ENCODE measurements around the gene MOAP1. TPM values are rescaled to one million over a fixed set of nuclear protein-coding genes. Genes with fewer than 3 reads are reported as not detected.
A peak's percentile ranks its signal among the peaks of the same experiment; 100 is the strongest.

MOAP1 gene
- total RNA-seq, 4 donors from 2014 or later = 12.4 to 18.9 (median 16.5) TPM

GRCh38 chr14:93155667-93156066 is 29.0 kb downstream of the MOAP1 start:
- no peak for DNase-seq
- H3K36me3 ChIP-seq = no peaks in the 10 kb centered on the region
- H3K4me1 ChIP-seq = peaks cover 0 to 5% (median 0%) of the 10 kb centered on the region in 4 donors
- TF ChIP-seq CTCF (IDR thresholded peaks at IDR 0.05) (no peak), POLR2A (IDR thresholded peaks at IDR 0.05) (no peak)
- no peaks in the 10 kb centered on the region for H3K27me3 ChIP-seq
- H3K9me3 ChIP-seq = no peaks in the 10 kb centered on the region
- no peak overlapping the region for H3K4me3 ChIP-seq
- no peak overlapping the region for H3K27ac ChIP-seq

- no peak for TF ChIP-seq CTCF (IDR thresholded peaks at IDR 0.05)
- TF ChIP-seq POLR2A (IDR thresholded peaks at IDR 0.05) = no peak
- no peak for DNase-seq
- Histone ChIP-seq H3K27me3 (no peaks in the 10 kb centered on the region), H3K27ac (no peak overlapping the region), H3K9me3 (no peaks in the 10 kb centered on the region), H3K4me3 (no peak overlapping the region), H3K36me3 (no peaks in the 10 kb centered on the region), H3K4me1 (peaks cover 0 to 13% (median 0%) of the 10 kb centered on the region in 4 donors)
Observed at GRCh38 chr14:93153121-93153520, 31.6 kb downstream of the MOAP1 start.

- Histone ChIP-seq H3K36me3 (no peaks in the 10 kb centered on the region), H3K4me1 (peaks cover 0 to 13% (median 0%) of the 10 kb centered on the region in 4 donors), H3K27me3 (no peaks in the 10 kb centered on the region), H3K9me3 (no peaks in the 10 kb centered on the region), H3K4me3 (peak overlapping the region in 2 of 4 donors; percentile 20 to 26), H3K27ac (peak overlapping the region in 3 of 4 donors; percentile 44 to 81 (median 52))
- DNase-seq = peak in 2 of 3 donors; percentile 79 to 84
- TF ChIP-seq POLR2A (IDR thresholded peaks at IDR 0.05) = no peak
- TF ChIP-seq CTCF (IDR thresholded peaks at IDR 0.05) = no peak
Observed at GRCh38 chr14:93150227-93151208, 34.2 kb downstream of the MOAP1 start.

- DNase-seq = no peak
- peaks cover 0 to 13% (median 0%) of the 10 kb centered on the region in 4 donors for H3K4me1 ChIP-seq
- TF ChIP-seq POLR2A (IDR thresholded peaks at IDR 0.05) = no peak
- TF ChIP-seq CTCF (IDR thresholded peaks at IDR 0.05) = no peak
- no peak overlapping the region for H3K4me3 ChIP-seq
- no peaks in the 10 kb centered on the region for H3K27me3 ChIP-seq
- H3K36me3 ChIP-seq = no peaks in the 10 kb centered on the region
- no peaks in the 10 kb centered on the region for H3K9me3 ChIP-seq
- H3K27ac ChIP-seq = no peak overlapping the region
Observed at GRCh38 chr14:93148979-93149378, 35.7 kb downstream of the MOAP1 start.

GRCh38 chr14:93146119-93146518 is 38.6 kb downstream of the MOAP1 start:
- H3K9me3 ChIP-seq = no peaks in the 10 kb centered on the region
- H3K36me3 ChIP-seq = no peaks in the 10 kb centered on the region
- no peak overlapping the region for H3K4me3 ChIP-seq
- no peak for DNase-seq
- TF ChIP-seq CTCF (IDR thresholded peaks at IDR 0.05) = no peak
- H3K27ac ChIP-seq = no peak overlapping the region
- peaks cover 0 to 12% (median 0%) of the 10 kb centered on the region in 4 donors for H3K4me1 ChIP-seq
- H3K27me3 ChIP-seq = no peaks in the 10 kb centered on the region

Data from Peyer's patch (tissue), 4 donors.